HG03378 (cell line): ENCODE results near the gene ANTKMT.

ENCODE experiments used
- ATAC-seq: cut with Tn5 transposase; IDR thresholded peaks from one replicate; pipeline ENCODE4 v1.9.1; 2021; ENCODE audit warnings: mild to moderate bottlenecking, moderate library complexity; ENCODE audit not compliant: unreplicated experiment

The ANTKMT gene

GRCh38 chr16:720990-721764, at the start of gene ANTKMT:
Gene ANTKMT (plus strand): TSS chr16:721146. CDS start chr16:721275, 129 bp downstream.
- peak; percentile 33 for ATAC-seq

DNA sequence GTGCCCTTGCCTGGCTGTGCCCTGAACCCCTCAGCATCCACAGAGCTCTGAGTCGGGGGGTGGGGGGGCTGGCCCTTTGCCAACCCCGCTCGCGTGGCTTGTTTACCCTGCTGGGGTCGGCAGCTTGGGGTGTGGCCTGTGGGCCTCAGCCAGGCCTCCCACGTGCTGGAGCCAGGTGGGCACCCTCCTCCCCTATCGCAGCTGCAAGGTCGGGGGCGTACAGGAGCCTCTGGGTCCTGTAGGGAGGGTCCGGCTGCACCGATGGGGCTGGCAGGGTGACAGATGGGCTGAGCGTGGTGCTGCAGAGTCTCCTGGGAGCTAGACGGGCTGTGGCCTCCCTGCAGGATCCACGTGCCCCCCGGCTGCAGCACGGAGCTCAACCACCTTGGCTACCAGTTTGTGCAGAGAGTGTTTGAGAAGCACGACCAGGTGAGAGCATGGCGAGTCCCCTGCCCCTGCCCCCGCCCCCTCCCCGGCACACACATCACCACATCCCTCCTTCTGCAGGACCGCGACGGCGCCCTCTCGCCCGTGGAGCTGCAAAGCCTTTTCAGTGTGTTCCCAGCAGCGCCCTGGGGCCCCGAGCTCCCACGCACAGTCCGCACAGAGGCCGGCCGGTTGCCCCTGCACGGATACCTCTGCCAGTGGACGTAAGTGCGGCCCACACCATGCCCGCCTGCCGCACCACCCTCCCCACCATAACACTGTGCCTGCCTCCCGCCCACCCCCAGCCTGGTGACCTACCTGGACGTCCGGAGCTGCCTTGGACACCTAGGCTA, 49.4 kb upstream of the ANTKMT start:
- no peak for ATAC-seq

- ATAC-seq: no peak
Measured at GRCh38 chr16:672371-672770, 48.6 kb upstream of the ANTKMT start.

- no peak for ATAC-seq
Measured at GRCh38 chr16:672851-673250, 48.1 kb upstream of the ANTKMT start.

DNA sequence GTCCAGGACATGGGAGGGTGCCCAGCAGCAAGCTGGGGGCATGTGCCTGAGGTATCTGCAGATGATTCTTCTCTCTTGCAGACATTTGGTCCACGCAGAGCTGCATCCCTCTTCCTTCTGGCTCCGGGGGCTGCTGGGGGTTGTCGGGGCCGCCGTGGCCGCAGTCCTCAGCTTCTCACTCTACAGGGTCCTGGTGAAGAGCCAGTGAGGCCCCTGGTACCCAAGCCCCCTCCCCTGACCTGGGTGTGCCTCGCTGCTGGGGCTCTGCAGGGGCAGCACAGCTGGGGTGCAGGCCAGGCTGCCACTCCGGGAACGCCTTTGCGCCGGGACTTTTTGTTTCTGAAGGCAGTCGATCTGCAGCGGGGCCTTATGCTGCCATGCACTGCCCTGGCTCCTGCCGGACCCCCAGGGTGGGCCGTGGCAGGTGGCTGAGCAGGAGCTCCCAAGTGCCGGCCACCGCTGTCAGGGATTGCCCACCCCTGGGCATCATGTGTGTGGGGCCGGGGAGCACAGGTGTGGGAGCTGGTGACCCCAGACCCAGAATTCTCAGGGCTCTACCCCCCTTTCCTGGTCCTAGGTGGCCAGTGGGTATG, 47.5 kb upstream of the ANTKMT start:
- no peak for ATAC-seq

DNA sequence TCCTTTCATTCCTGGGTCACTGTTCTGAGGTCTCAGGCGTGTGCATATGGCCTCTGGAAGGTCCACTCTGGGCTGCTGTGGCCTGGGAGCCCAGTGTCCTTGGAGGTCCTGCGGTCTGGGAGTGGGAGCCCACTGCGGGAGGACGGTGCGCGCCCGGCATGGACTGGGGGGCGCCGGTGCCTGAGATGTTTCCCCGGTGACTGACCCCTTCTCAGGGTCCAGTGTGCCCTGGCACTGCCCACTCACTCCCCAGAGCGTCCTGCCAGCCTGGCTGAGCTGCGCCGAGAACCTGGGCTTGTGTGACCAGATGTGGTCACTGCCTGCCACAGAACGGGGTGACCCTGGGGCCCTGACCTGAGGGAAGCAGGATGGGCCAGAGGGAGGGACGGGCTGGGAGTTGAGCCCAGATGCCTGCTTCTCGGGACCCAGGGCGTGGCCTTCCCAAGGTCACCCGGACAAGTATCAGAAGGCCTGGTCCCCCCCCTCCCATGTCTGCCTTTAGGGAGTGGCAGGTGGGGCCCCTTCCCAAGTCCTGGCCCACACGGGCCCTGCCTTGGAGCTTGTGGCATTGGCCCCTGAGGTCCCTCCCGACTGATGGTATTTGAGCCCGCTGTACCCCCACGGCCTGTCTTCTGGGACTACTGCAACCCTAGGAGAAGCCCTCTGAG, 46.6 kb upstream of the ANTKMT start:
- ATAC-seq: no peak

GRCh38 chr16:674968-675883, 45.7 kb upstream of the ANTKMT start, which contains the start of gene RHBDL1:
Gene RHBDL1 (plus strand): TSS chr16:675671. CDS start chr16:675791, 120 bp downstream.
- ATAC-seq: no peak

DNA sequence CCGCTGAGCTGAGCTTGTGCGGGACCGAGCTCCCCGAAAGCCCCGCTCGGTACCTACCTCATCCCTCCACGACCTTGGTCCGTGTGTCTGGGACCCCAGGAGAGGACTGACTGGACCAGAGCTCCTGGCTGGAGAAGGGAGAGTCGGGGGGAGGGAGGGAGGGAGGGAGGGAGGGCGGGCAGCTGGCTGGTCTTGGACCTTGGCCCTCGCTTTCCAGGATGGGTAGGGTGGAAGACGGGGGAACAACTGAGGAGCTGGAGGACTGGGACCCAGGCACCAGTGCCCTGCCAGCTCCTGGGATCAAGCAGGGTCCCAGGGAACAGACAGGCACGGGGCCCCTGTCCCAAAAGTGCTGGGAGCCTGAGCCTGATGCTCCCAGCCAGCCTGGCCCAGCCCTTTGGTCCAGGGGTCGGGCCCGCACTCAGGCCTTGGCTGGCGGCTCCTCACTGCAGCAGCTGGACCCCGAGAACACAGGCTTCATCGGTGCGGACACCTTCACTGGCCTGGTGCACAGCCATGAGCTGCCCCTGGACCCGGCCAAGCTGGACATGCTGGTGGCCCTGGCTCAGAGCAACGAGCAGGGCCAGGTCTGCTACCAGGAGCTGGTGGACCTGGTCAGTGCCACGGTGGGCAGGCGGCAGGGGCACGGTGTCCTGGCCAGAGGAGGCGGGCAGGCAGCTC, 44.9 kb upstream of the ANTKMT start:
- no peak for ATAC-seq

DNA sequence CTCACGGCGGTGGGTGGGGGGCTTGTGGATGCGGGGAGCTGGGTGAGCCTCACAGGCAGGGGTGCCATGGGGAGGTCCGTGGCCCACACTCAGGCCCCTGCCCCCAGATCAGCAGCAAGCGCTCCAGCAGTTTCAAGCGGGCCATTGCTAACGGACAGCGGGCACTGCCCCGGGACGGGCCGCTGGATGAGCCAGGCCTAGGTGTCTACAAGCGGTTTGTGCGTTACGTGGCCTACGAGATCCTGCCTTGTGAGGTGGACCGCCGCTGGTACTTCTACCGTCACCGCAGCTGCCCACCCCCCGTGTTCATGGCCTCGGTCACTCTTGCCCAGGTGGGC, 44.4 kb upstream of the ANTKMT start:
- ATAC-seq: no peak

DNA sequence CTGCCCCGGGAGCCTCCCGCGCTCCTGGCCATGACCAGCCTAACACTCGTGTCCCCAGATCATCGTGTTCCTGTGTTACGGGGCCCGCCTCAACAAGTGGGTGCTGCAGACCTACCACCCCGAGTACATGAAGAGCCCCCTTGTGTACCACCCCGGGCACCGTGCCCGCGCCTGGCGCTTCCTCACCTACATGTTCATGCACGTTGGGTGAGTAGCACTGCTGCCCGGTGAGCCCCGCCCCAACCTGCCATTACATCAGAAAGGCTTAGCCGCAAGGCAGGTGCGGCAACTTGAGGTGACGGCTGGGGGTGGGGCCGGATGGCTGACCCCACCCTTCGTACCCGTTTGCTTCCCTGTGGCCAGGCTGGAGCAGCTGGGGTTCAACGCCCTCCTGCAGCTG, 44.0 kb upstream of the ANTKMT start:
- ATAC-seq: no peak

- ATAC-seq: no peak
Measured at GRCh38 chr16:677316-678190, 43.4 kb upstream of the ANTKMT start.

GRCh38 chr16:678209-678857, 42.6 kb upstream of the ANTKMT start:
- no peak for ATAC-seq

DNA sequence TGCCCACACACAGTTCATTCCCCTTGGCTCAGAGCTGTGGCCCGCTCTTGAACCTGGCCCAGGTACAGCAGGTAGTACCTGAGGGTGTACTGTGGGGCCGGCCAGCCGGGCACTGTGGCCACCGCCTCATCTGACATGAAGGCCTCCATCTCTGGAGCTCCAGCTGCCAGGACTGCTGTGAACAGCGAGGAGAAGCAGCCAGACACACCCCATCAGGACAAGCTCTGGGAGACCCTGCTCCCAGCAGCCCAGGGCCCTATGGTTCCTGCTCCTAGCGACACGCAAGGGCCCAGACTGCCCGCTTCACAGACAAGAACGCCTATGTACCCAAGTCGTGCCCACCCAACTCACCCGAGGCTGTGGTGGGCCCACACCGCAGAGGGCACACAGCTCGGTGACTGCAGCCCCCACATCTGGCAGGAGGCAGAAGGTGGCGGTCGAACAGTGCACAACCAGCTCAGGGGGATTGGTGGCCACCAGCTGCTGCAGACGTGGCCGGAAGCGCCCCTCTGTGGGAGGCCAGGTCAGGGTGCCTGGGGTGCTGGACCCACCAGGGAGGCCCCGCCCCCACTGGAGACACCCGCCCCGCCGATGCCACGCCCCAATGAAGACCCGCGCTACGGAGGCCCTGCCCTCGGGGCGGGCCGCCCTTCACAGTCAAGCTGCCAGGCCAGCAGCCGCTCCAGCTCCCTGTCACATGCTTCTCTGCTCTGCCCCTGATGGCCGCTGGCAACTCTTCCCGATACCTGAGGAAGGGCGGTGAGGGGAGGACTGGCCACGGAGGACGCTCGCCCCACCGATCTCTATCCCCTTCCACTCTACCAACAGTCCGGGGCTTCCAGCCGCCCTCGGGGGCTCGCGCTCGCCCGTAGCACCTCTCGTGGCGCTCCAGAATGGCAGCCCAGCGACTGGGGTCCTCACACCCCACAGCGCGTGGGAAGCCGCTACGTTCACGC, 41.8 kb upstream of the ANTKMT start:
- no peak for ATAC-seq

GRCh38 chr16:679814-680624, 40.9 kb upstream of the ANTKMT start, which contains the start of gene STUB1:
Gene STUB1 (plus strand): TSS chr16:680410. CDS start chr16:680526, 116 bp downstream.
- ATAC-seq: no peak

GRCh38 chr16:680625-680945, 40.4 kb upstream of the ANTKMT start:
- ATAC-seq: no peak
